PC-9 (cell line): ENCODE data around the gene HNRNPLL.

ENCODE experiments used
- EZH2 ChIP-seq: fragments of 200-600 bp; sonication (generic); IDR thresholded peaks from 2 replicates; pipeline ENCODE4 v1.8.0; 2017; ENCODE audit warnings: antibody characterized with exemption, low read depth
- TF ChIP-seq, protein P1 (sequence below): fragments of 200-600 bp; sonication (generic); conservative IDR thresholded peaks from 2 replicates; pipeline ENCODE4 v1.6.1; 2017; ENCODE audit warnings: mixed run types, antibody characterized with exemption, mild to moderate bottlenecking, moderate library complexity

GRCh38 chr2:38516122-38516521 lies 86.6 kb downstream of the HNRNPLL start:
- TF ChIP-seq, protein P1, sequence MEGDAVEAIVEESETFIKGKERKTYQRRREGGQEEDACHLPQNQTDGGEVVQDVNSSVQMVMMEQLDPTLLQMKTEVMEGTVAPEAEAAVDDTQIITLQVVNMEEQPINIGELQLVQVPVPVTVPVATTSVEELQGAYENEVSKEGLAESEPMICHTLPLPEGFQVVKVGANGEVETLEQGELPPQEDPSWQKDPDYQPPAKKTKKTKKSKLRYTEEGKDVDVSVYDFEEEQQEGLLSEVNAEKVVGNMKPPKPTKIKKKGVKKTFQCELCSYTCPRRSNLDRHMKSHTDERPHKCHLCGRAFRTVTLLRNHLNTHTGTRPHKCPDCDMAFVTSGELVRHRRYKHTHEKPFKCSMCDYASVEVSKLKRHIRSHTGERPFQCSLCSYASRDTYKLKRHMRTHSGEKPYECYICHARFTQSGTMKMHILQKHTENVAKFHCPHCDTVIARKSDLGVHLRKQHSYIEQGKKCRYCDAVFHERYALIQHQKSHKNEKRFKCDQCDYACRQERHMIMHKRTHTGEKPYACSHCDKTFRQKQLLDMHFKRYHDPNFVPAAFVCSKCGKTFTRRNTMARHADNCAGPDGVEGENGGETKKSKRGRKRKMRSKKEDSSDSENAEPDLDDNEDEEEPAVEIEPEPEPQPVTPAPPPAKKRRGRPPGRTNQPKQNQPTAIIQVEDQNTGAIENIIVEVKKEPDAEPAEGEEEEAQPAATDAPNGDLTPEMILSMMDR: no peak
- TF ChIP-seq EZH2: no peak
